ENCODE data around the gene HLA-DOA.

The HLA-DOA gene

GRCh38 chr6:33029328-33030184 is 20.2 kb upstream of the HLA-DOA start:
- 52 to 73% methylated on average over 5 to 6 of the region's 6 CpGs for WGBS, 2 experiments (ENCODE audit: insufficient coverage in 2 of 2)
- Histone ChIP-seq H3K36me3 (ENCODE audit: control insufficient read depth, insufficient read depth, low read length) (no peaks in the 10 kb centered on the region), H3K9me3 (ENCODE audit: control insufficient read depth, low read length) (no peaks in the 10 kb centered on the region), H3K27ac (ENCODE audit: low read depth, low read length, severe bottlenecking) (no peak overlapping the region), H3K4me3 (ENCODE audit: extremely low read depth, insufficient read depth, low read length, poor library complexity, severe bottlenecking) (no peak overlapping the region), H3K4me1 (ENCODE audit: control insufficient read depth, insufficient read depth, low read length, poor library complexity, severe bottlenecking) (no peaks in the 10 kb centered on the region)

- H3K9me3 ChIP-seq (ENCODE audit: control insufficient read depth, low read length) = no peaks in the 10 kb centered on the region
- no peaks in the 10 kb centered on the region for H3K36me3 ChIP-seq (ENCODE audit: control insufficient read depth, insufficient read depth, low read length)
- 56 to 80% methylated on average over 1 of the region's 1 CpG for WGBS, 2 experiments (ENCODE audit: insufficient coverage in 2 of 2)
- H3K4me3 ChIP-seq (ENCODE audit: extremely low read depth, insufficient read depth, low read length, poor library complexity, severe bottlenecking) = no peak overlapping the region
- H3K4me1 ChIP-seq (ENCODE audit: control insufficient read depth, insufficient read depth, low read length, poor library complexity, severe bottlenecking) = no peaks in the 10 kb centered on the region
- no peak overlapping the region for H3K27ac ChIP-seq (ENCODE audit: low read depth, low read length, severe bottlenecking)
These were observed 18.9 kb upstream of the HLA-DOA start for GRCh38 chr6:33028220-33028849.

DNA sequence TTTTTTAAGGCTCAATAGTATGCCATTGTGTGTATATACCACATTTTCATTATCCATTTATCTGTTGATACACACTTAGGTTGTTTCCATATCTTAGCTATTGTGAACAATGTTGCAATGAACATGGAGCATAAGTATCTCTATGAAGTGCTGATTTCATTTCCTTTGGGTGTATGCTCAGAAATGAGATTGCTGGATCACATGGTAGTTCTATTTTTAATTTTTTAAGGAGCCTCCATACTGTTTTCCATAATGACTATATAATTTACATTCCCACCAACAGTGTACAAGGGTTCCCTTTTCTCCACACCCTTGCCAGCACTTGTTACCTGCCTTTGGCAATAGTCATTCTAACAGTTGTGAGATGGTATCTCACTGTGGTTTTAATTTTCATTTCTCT is 15.1 kb upstream of the HLA-DOA start:
- H3K9me3 ChIP-seq (ENCODE audit: control insufficient read depth, low read length) = no peaks in the 10 kb centered on the region
- no peaks in the 10 kb centered on the region for H3K4me1 ChIP-seq (ENCODE audit: control insufficient read depth, insufficient read depth, low read length, poor library complexity, severe bottlenecking)
- H3K36me3 ChIP-seq (ENCODE audit: control insufficient read depth, insufficient read depth, low read length) = no peaks in the 10 kb centered on the region
- H3K27ac ChIP-seq (ENCODE audit: low read depth, low read length, severe bottlenecking) = no peak overlapping the region
- H3K4me3 ChIP-seq (ENCODE audit: extremely low read depth, insufficient read depth, low read length, poor library complexity, severe bottlenecking) = no peak overlapping the region

GRCh38 chr6:33023536-33023935 is 14.1 kb upstream of the HLA-DOA start:
- Histone ChIP-seq H3K9me3 (ENCODE audit: control insufficient read depth, low read length) (no peaks in the 10 kb centered on the region), H3K27ac (ENCODE audit: low read depth, low read length, severe bottlenecking) (no peak overlapping the region), H3K36me3 (ENCODE audit: control insufficient read depth, insufficient read depth, low read length) (no peaks in the 10 kb centered on the region), H3K4me3 (ENCODE audit: extremely low read depth, insufficient read depth, low read length, poor library complexity, severe bottlenecking) (no peak overlapping the region), H3K4me1 (ENCODE audit: control insufficient read depth, insufficient read depth, low read length, poor library complexity, severe bottlenecking) (no peaks in the 10 kb centered on the region)
- no CpG with 5 or more reads among the region's 3 CpGs for WGBS, 2 experiments (ENCODE audit: insufficient coverage in 2 of 2)

GRCh38 chr6:33021917-33022316 is 12.5 kb upstream of the HLA-DOA start:
- H3K27ac ChIP-seq (ENCODE audit: low read depth, low read length, severe bottlenecking) = no peak overlapping the region

GRCh38 chr6:33019372-33019771 is 10.0 kb upstream of the HLA-DOA start:
- Histone ChIP-seq H3K4me3 (ENCODE audit: extremely low read depth, insufficient read depth, low read length, poor library complexity, severe bottlenecking) (no peak overlapping the region), H3K36me3 (ENCODE audit: control insufficient read depth, insufficient read depth, low read length) (no peaks in the 10 kb centered on the region), H3K27ac (ENCODE audit: low read depth, low read length, severe bottlenecking) (no peak overlapping the region), H3K9me3 (ENCODE audit: control insufficient read depth, low read length) (no peaks in the 10 kb centered on the region), H3K4me1 (ENCODE audit: control insufficient read depth, insufficient read depth, low read length, poor library complexity, severe bottlenecking) (no peaks in the 10 kb centered on the region)

More at GRCh38 chr6:33021917-33022316, 12.5 kb upstream of the HLA-DOA start:
- H3K4me1 ChIP-seq (ENCODE audit: control insufficient read depth, insufficient read depth, low read length, poor library complexity, severe bottlenecking) = no peaks in the 10 kb centered on the region
- 84 to 88% methylated on average over 6 to 8 of the region's 11 CpGs for WGBS, 2 experiments (ENCODE audit: insufficient coverage in 2 of 2)
- H3K9me3 ChIP-seq (ENCODE audit: control insufficient read depth, low read length) = no peaks in the 10 kb centered on the region
- no peaks in the 10 kb centered on the region for H3K36me3 ChIP-seq (ENCODE audit: control insufficient read depth, insufficient read depth, low read length)
- H3K4me3 ChIP-seq (ENCODE audit: extremely low read depth, insufficient read depth, low read length, poor library complexity, severe bottlenecking) = no peak overlapping the region

- 95 to 100% methylated on average over 4 of the region's 6 CpGs for WGBS, 2 experiments (ENCODE audit: insufficient coverage in 2 of 2)
- Histone ChIP-seq H3K36me3 (ENCODE audit: control insufficient read depth, insufficient read depth, low read length) (no peaks in the 10 kb centered on the region), H3K4me1 (ENCODE audit: control insufficient read depth, insufficient read depth, low read length, poor library complexity, severe bottlenecking) (no peaks in the 10 kb centered on the region), H3K27ac (ENCODE audit: low read depth, low read length, severe bottlenecking) (no peak overlapping the region), H3K4me3 (ENCODE audit: extremely low read depth, insufficient read depth, low read length, poor library complexity, severe bottlenecking) (no peak overlapping the region), H3K9me3 (ENCODE audit: control insufficient read depth, low read length) (no peaks in the 10 kb centered on the region)
These were observed 9.5 kb upstream of the HLA-DOA start for GRCh38 chr6:33018904-33019303.

GRCh38 chr6:33018418-33018817 is 9.0 kb upstream of the HLA-DOA start:
- Histone ChIP-seq H3K27ac (ENCODE audit: low read depth, low read length, severe bottlenecking) (no peak overlapping the region), H3K4me3 (ENCODE audit: extremely low read depth, insufficient read depth, low read length, poor library complexity, severe bottlenecking) (no peak overlapping the region), H3K36me3 (ENCODE audit: control insufficient read depth, insufficient read depth, low read length) (no peaks in the 10 kb centered on the region), H3K9me3 (ENCODE audit: control insufficient read depth, low read length) (no peaks in the 10 kb centered on the region), H3K4me1 (ENCODE audit: control insufficient read depth, insufficient read depth, low read length, poor library complexity, severe bottlenecking) (no peaks in the 10 kb centered on the region)

DNA sequence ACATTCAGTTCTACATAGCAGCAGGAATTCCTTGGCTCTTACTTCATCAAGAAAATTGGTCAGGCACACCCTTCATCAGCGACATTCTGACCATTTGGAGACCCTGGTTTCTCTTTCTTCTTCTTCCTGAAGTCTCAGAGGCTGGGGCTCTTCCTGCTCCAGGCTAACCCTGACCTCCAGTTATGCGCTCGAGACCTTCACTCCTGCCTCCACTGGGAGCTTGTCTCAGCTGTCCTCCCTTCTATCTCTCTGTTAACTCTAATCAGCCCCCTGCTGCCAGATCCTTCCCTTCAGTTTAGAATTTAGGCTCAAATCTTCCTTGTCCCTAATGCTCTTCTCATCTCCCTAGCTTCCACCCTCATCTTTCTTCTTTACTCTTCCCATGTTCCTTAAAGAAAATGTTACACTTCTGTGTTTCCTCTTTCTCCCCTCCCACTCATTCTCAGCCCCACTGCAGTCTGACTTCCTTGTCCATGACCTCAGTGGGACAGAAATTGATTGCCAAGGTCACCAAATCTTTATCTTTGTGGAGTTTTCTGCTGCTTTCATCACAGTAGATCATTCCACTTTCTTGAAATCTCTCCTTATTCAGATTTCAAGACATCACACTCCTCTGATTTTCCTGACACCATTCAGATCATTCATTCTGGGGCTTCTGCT is 8.4 kb upstream of the HLA-DOA start:
- Histone ChIP-seq H3K27ac (ENCODE audit: low read depth, low read length, severe bottlenecking) (no peak overlapping the region), H3K4me1 (ENCODE audit: control insufficient read depth, insufficient read depth, low read length, poor library complexity, severe bottlenecking) (no peaks in the 10 kb centered on the region), H3K36me3 (ENCODE audit: control insufficient read depth, insufficient read depth, low read length) (no peaks in the 10 kb centered on the region), H3K9me3 (ENCODE audit: control insufficient read depth, low read length) (no peaks in the 10 kb centered on the region), H3K4me3 (ENCODE audit: extremely low read depth, insufficient read depth, low read length, poor library complexity, severe bottlenecking) (no peak overlapping the region)
- WGBS, 2 experiments (ENCODE audit: insufficient coverage in 2 of 2) = 74% methylated on average over 3 of the region's 3 CpGs

DNA sequence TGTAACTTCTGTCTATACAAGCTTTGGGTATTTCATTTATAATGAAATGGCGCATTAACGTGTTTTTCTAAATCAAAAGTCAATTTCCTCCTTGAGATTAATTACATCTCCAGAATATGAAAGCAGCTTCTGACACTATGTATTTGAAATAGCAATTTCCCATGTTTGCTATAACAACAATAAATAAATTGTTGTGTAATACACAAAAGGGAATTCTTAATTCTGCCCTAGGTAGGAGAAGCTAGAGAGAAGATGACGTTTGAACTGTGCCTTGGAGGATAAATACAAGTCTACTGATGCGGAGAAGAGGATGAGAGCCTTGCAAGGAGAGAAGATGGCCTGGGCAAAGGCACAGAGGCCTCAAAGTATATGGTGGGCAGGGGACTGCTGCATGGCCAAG is 7.6 kb upstream of the HLA-DOA start:
- Histone ChIP-seq H3K9me3 (ENCODE audit: control insufficient read depth, low read length) (no peaks in the 10 kb centered on the region), H3K4me3 (ENCODE audit: extremely low read depth, insufficient read depth, low read length, poor library complexity, severe bottlenecking) (no peak overlapping the region), H3K36me3 (ENCODE audit: control insufficient read depth, insufficient read depth, low read length) (no peaks in the 10 kb centered on the region), H3K4me1 (ENCODE audit: control insufficient read depth, insufficient read depth, low read length, poor library complexity, severe bottlenecking) (no peaks in the 10 kb centered on the region), H3K27ac (ENCODE audit: low read depth, low read length, severe bottlenecking) (no peak overlapping the region)
- 45 to 50% methylated on average over 2 of the region's 4 CpGs for WGBS, 2 experiments (ENCODE audit: insufficient coverage in 2 of 2)

DNA sequence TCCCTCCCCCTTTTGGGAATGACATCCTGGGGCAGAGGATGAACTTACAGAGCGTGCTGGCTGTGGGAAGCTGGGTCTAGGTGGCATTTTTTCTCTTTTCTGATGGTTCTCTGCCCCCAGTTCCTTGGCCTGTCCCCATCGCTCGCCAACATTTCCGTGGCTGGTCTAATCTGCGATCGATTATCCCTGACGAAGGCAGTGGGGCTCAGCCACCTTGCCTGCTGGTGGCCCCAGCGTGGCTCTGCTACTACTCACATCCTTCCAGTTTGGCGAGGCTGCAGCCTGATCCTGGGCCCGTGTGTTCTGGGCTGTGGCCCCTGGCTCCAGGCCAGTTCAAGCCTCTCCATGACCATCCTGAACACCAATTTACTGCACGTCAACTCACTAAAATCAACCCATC is 6.4 kb upstream of the HLA-DOA start:
- WGBS, 2 experiments (ENCODE audit: insufficient coverage in 2 of 2) = 90 to 96% methylated on average over 9 to 10 of the region's 11 CpGs
- Histone ChIP-seq H3K27ac (ENCODE audit: low read depth, low read length, severe bottlenecking) (no peak overlapping the region), H3K4me1 (ENCODE audit: control insufficient read depth, insufficient read depth, low read length, poor library complexity, severe bottlenecking) (no peaks in the 10 kb centered on the region), H3K36me3 (ENCODE audit: control insufficient read depth, insufficient read depth, low read length) (no peaks in the 10 kb centered on the region), H3K9me3 (ENCODE audit: control insufficient read depth, low read length) (no peaks in the 10 kb centered on the region), H3K4me3 (ENCODE audit: extremely low read depth, insufficient read depth, low read length, poor library complexity, severe bottlenecking) (no peak overlapping the region)

Measured in mesodermal cell (in vitro differentiated cells).